HTR-8/SVneo (cell line): Measurements from ENCODE around the gene NEK6.

Source experiments
- DNase-seq: peaks from one replicate; pipeline ENCODE4 v3.0.0; 2011; ENCODE audit warnings: low spot score, mixed read lengths; ENCODE audit not compliant: insufficient read length
- FAIRE-seq: peaks from 2 replicates; lab custom pipeline; 2011; peaks lifted over from hg19 to GRCh38; lab: Jason Lieb, UNC

The NEK6 gene

GRCh38 chr9:124359855-124360678 is 102.3 kb downstream of the NEK6 start:
- DNase-seq (no peak), FAIRE-seq (no peak)

DNA sequence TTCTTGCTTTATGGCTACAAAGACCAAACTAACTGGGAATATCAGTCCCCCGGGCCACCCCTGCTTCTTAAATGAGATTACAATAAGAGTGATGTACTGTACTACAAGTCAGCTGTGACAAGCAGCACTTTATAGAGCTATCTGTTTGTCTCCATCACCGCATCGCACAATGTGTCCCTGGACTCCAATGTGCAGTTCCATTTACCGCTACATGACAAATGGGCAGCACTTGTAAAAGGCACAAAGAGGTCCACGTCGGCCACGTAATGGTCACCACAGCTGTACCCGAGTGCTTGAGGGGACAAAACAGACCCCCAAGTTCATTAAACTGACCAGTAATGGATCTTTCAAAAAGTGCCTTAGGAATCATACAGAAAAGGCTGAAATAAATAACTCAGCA is 103.4 kb downstream of the NEK6 start:
- DNase-seq: no peak
- no peak for FAIRE-seq

- DNase-seq (no peak), FAIRE-seq (no peak)
These were observed 105.8 kb downstream of the NEK6 start for GRCh38 chr9:124363326-124364096.

- no peak for DNase-seq
- no peak for FAIRE-seq
These were observed 106.4 kb downstream of the NEK6 start for GRCh38 chr9:124364141-124364540.

GRCh38 chr9:124365036-124365435 is 107.3 kb downstream of the NEK6 start:
- DNase-seq (no peak), FAIRE-seq (no peak)

GRCh38 chr9:124366476-124367220 is 108.9 kb downstream of the NEK6 start:
- no peak for DNase-seq

DNA sequence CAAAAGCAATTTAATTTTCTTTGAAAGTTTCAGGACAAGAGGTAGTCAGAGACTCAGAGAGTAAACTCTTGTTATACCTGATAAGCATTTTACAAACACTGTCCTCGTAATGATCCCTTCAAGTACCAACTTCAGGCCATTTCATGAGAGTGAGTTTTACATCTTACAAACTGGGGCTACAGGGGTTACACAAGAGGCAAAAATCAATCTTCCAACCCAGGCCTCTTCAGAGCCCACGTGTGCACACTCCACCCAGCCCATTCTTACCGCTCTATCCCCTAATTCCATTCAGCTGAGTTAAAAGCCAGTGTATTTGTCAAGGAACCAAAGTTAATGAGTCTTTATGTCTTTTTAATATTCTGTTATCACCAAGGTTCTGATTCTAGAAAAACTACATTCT is 110.9 kb downstream of the NEK6 start:
- DNase-seq: no peak
- FAIRE-seq: no peak

More at GRCh38 chr9:124366476-124367220, 108.9 kb downstream of the NEK6 start:
- no peak for FAIRE-seq

GRCh38 chr9:124369231-124369797 is 111.6 kb downstream of the NEK6 start:
- DNase-seq (no peak), FAIRE-seq (no peak)

DNA sequence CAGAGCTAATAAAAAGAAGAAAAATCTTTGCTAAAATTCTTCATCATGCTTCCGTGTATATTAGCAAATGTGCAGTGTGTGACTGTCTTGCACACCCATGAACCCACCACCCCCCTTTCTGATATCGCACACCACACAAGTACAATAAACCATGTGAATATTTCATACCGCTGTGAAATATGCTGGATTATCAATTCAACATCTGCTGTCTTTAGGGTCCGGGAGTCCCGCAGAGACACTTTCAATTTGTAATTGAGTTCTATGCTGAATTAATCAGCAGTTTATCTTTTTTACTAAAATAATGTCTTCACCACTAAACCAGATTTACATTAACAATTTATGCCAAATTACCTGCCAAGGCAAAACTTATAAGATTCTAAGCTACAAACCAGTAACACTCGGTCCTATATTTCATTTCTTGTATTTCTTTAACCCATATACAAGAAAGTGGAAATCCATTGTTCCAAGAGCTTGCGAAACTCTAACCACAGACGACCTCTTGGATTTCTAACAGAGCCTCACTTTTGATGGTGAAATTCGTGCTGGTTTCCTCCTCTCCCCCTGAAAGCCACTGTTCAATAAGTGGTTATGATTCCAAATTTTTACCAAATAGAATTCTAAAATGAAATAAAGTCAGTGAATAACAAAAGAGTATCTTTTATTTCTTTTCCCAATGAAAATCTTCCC is 113.3 kb downstream of the NEK6 start:
- DNase-seq (no peak), FAIRE-seq (no peak)

GRCh38 chr9:124372038-124372437 is 114.3 kb downstream of the NEK6 start:
- FAIRE-seq: no peak
- no peak for DNase-seq

GRCh38 chr9:124373386-124373785 is 115.6 kb downstream of the NEK6 start:
- no peak for FAIRE-seq

DNA sequence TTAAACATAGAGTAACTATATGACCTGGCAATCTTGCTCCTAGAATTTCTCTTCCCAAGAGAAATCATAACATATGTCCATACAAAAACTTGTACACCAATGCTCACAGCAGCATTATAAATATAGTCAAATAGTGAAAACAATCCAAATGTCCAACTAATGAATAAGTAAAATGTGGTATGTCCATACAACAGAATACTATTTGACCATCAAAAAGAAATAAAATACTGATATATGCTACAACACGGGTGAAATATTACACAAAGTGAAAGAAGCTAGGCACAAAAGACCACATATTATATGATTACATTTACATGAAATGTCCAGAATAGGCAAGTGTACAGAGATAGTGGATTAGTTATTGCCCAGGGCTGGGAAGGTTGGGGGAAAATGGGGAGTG is 116.1 kb downstream of the NEK6 start:
- FAIRE-seq (no peak), DNase-seq (no peak)

More at GRCh38 chr9:124373386-124373785, 115.6 kb downstream of the NEK6 start:
- DNase-seq: no peak

DNA sequence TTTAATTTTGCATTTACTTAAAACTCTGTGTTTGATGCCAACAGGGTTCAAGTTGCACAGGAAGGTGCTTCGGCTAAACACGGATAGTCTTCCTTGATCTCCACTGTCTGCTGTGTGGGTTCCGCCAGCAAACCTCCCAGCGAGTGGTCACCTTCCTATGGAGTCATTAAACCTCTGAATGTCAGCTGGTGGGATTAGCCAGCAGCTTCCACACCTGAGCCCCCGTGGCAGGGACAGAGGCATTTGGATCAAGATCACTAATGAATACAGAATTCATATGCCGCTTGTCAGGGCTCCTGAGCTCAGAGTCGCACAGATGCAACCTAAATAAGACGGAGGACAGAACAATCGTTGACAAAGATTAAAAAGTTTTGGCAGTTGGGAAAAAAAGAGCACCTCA is 118.0 kb downstream of the NEK6 start:
- no peak for FAIRE-seq

GRCh38 chr9:124376329-124376728 is 118.6 kb downstream of the NEK6 start:
- no peak for DNase-seq
- FAIRE-seq: no peak

More for the DNA sequence above, 118.0 kb downstream of the NEK6 start:
- DNase-seq: no peak

DNA sequence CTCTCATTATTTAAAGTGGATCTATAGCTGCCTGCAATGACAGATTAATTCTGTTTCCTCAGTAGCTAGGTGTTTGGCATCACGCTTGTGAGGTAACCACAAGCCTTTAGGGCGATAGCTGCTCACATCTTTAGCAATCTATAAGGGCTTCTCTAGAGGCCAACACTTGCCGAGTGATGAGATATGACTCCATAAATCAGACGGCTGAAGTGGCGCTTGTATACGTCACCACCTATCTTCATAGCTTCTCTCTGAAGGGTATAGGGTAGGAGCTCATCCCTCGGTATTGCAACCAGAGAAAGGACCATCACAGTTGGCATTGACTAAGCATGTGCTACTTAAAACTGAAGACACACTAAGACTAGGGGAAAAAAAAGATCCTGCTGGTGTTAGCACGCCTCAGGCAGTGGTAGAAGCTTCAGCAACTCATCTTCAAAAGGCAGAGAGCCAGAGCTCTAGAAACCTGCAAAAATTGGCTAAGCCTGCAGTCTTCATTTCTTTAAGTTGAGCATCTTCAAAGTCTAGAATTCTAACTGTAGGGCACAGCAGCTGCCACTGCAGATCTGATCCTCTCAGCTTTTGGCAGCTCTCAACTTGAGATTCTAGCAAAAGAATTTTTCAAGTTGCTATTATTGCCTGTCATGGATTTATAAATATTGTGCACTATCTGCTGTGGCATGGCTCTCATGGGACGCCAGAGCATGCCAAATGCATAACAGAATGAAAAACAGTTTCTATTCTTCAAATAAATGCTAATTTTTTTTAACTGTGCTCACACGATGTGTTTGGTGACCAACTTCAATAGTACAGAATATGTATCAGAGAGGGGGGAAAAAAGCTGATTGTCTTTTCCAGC is 120.0 kb downstream of the NEK6 start:
- no peak for FAIRE-seq

GRCh38 chr9:124381170-124381945 is 123.6 kb downstream of the NEK6 start:
- DNase-seq (no peak), FAIRE-seq (no peak)

More for the DNA sequence above, 120.0 kb downstream of the NEK6 start:
- DNase-seq: no peak

GRCh38 chr9:124384210-124384609 is 126.5 kb downstream of the NEK6 start:
- DNase-seq: no peak
- no peak for FAIRE-seq

- FAIRE-seq: no peak
- no peak for DNase-seq
These were observed 127.1 kb downstream of the NEK6 start for GRCh38 chr9:124384846-124385245.
